ENCODE results near the gene SCGB3A2.

SCGB3A2 gene

DNA sequence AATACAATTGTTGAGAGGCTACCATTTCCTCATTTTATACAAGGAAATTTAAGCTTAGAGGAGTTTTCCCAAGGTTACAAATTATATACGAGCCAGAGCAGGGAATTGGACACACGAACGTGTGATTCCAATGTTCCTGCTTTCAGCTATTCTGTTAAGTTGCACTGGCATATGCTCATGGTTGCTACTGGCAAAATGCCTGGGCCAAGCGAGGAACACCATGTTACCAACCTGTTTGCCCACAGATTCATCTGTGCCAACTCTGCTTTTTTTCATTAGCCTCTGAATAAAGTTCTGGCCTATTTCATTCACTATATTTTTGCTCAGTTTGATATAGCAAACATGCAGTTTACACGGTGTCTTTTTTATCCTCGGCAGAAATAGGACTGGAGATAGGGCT is 32.9 kb downstream of the SCGB3A2 start:
- DNase-seq, result no peak

DNA sequence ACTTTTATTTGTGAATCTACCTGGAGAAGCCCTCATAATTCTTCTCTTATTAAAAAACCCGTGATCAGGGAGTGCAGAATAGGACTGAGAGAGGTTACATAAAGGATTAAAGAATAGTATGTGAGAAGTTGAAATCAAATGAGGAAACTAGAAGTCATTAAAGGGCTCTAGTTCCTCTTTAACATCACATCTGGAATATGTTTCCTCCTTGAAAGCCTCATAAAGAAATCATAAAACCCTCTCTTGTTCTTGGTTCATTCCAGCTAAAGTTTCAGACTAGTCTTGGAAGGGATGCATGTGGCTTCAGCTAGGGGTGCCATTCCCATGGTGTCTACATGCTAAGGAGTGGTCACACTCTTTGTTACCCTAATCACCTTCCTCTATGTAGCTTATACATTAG is 33.5 kb downstream of the SCGB3A2 start:
- DNase-seq, result peak; percentile 90

GRCh38 chr5:147913786-147914185 is 35.3 kb downstream of the SCGB3A2 start:
- no peak for DNase-seq

DNA sequence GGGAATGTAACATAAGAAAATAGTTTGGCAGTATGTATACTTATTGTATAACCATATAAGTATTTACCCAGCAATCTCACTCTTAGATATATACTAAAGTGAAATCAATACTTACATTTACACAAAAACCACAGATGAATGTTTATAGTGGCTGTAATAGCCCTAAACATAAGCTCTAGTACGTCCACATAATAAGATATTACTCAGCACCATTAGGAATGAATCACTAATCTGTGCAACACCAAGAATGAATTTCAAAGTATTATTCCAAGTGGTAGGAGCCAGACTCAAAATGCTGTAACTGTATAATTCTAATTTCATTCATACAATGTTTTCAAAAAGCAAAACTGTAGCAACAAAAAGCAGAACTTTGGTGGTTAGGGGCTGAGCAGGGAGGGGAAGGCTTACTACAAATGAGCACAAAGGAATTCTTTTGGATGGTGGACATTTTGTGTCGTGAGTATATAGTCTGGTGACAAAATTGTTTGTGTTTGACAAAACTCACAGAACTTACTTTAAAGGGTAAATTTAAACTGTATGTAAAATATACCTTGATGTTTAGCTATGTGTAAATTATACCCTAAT is 39.7 kb downstream of the SCGB3A2 start:
- peak; percentile 34 for DNase-seq

- DNase-seq, result no peak
Observed at GRCh38 chr5:147918899-147919298, 40.4 kb downstream of the SCGB3A2 start.

DNA sequence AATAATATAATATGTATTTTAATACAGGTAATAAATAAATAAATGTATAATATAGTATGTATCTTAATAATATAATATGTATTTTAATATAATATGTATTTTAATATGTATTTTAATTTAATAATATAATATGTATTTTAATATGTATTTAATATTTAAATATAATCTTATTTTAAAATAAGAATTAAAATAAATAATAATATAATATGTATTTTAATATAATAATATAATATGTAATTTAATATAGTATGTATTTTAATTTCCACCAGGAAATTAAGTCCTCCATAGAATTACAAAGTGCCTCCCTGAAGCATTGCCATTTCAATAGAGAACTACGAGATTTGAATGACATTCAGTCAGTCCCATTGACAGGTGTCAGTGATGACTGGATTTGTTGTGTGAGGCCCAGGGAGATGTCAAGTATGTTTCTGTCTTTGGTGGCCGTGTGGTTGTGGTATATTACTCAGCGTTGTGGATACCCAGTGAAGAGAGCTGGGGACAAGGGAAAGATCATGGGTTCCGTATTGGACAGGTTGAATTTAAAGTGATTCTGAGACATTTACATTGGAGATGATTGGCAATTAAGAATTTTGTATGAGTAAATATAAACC is 42.0 kb downstream of the SCGB3A2 start:
- DNase-seq, result peak; percentile 72

DNA sequence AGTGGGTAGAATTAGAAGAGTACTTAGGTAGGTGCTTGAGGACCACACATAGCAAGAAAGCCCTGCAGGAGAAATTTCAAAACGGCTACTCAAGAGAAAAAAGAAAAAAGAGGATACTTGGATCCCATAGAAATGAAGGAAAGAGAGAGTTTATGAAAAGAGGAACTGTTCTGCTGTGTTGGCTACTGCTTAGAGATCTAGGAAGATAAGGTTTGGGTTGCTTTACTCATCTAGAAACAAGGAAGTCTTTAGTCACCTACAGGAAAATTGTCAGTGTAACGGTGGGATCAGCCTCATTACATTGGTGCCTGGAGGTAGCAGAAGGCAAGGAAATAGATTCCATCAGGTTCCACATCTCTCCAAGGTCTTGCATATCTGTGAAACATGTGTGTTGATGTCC is 42.6 kb downstream of the SCGB3A2 start:
- DNase-seq, result peak; percentile 86

DNA sequence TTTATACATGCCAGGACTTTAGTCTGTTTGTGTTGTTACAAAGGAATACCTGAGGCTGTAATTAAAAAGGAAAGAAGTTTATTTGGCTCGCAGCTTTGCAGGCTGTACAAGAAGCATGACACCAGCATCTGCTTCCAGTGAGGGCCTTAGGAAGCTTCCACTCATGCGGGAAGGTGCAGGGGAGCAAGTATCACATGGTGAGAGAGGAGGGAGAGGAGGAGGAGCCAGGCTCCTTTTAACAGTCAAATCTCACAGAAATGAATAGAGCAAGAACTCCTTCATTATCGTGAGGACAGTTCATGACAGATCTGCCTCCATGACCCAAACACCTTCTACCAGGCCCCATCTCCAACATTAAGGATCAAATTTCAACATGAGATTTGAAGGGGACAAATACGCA is 46.5 kb downstream of the SCGB3A2 start:
- DNase-seq, result no peak

GRCh38 chr5:147927901-147928300 is 49.4 kb downstream of the SCGB3A2 start:
- DNase-seq, result peak; percentile 74

GRCh38 chr5:147930769-147931168 is 52.3 kb downstream of the SCGB3A2 start:
- DNase-seq, result peak; percentile 93

Data from MV-4-11 (cell line).